Measurements from ENCODE around the gene MSL1. TPM values are rescaled to one million over a fixed set of nuclear protein-coding genes. Genes with fewer than 3 reads are reported as not detected.

The MSL1 gene
- polyA plus RNA-seq, 1 donor from 2014 or later = 137 TPM

GRCh38 chr17:40171750-40172149 is 50.0 kb downstream of the MSL1 start:
- Histone ChIP-seq H4K20me1 (ENCODE audit: insufficient read depth) (no peaks in the 10 kb centered on the region), H3K9ac (ENCODE audit: low read length) (no peak overlapping the region), H3K36me3 (ENCODE audit: insufficient read depth, low read length) (peaks cover 7% of the 10 kb centered on the region), H3K9me2 (ENCODE audit: insufficient read depth, low read length) (no peaks in the 10 kb centered on the region), H3F3A (ENCODE audit: insufficient read depth, low read length, poor library complexity, severe bottlenecking) (no peaks in the 10 kb centered on the region), H3K9me3 (ENCODE audit: low read length) (no peaks in the 10 kb centered on the region), H3K27ac (ENCODE audit: low read length) (no peak overlapping the region), H2AFZ (ENCODE audit: low read depth, low read length) (no peak overlapping the region), H3K27me3 (ENCODE audit: insufficient read depth, low read depth, low read length) (no peaks in the 10 kb centered on the region), H3K4me2 (ENCODE audit: low read length) (no peak overlapping the region), H3K79me2 (replicated peaks; ENCODE audit: insufficient read depth, low read length) (no peaks in the 10 kb centered on the region), H3K4me3 (ENCODE audit: low read length) (no peak overlapping the region)
- TF ChIP-seq POLR2AphosphoS5 (IDR thresholded peaks at IDR 0.05) (no peak), REST (IDR thresholded peaks at IDR 0.05; ENCODE audit: borderline replicate concordance) (no peak), RAD21 (conservative IDR thresholded peaks at IDR 0.05) (no peak)

GRCh38 chr17:40173091-40173777 is 51.5 kb downstream of the MSL1 start:
- Histone ChIP-seq H4K20me1 (ENCODE audit: insufficient read depth) (no peaks in the 10 kb centered on the region), H3K27me3 (ENCODE audit: insufficient read depth, low read depth, low read length) (no peaks in the 10 kb centered on the region), H3K4me3 (ENCODE audit: low read length) (no peak overlapping the region), H3K9me3 (ENCODE audit: low read length) (no peaks in the 10 kb centered on the region), H3F3A (ENCODE audit: insufficient read depth, low read length, poor library complexity, severe bottlenecking) (no peaks in the 10 kb centered on the region), H2AFZ (ENCODE audit: low read depth, low read length) (no peak overlapping the region), H3K27ac (ENCODE audit: low read length) (no peak overlapping the region), H3K36me3 (ENCODE audit: insufficient read depth, low read length) (peaks cover 7% of the 10 kb centered on the region), H3K9ac (ENCODE audit: low read length) (no peak overlapping the region), H3K79me2 (replicated peaks; ENCODE audit: insufficient read depth, low read length) (no peaks in the 10 kb centered on the region), H3K4me2 (ENCODE audit: low read length) (no peak overlapping the region), H3K9me2 (ENCODE audit: insufficient read depth, low read length) (no peaks in the 10 kb centered on the region)
- TF ChIP-seq EZH2 (IDR thresholded peaks at IDR 0.05; ENCODE audit: borderline replicate concordance, insufficient read depth, low read length, poor library complexity, severe bottlenecking) = no peak
- TF ChIP-seq CTCF (IDR thresholded peaks at IDR 0.05; ENCODE audit: poor library complexity, severe bottlenecking) = no peak
- TF ChIP-seq POLR2AphosphoS5 (IDR thresholded peaks at IDR 0.05) = no peak
- TF ChIP-seq SMC3 (conservative IDR thresholded peaks at IDR 0.05; ENCODE audit: poor library complexity) = no peak
- no peak for TF ChIP-seq MXI1 (conservative IDR thresholded peaks at IDR 0.05; ENCODE audit: poor library complexity, severe bottlenecking)
- TF ChIP-seq RAD21 (conservative IDR thresholded peaks at IDR 0.05) = no peak
- TF ChIP-seq TAF1 (IDR thresholded peaks at IDR 0.05; ENCODE audit: low read depth) = no peak
- TF ChIP-seq REST (IDR thresholded peaks at IDR 0.05; ENCODE audit: borderline replicate concordance) = no peak
- TF ChIP-seq EP300 (conservative IDR thresholded peaks at IDR 0.05; ENCODE audit: poor library complexity, severe bottlenecking) = no peak
